Central memory CD8-positive, alpha-beta T cell (primary cell): Measurements from ENCODE around the gene SOX13.
"Not testable (repeated sequence)": the region's sequence is repeated elsewhere in the genome, so short reads cannot be mapped to it uniquely, and the experiment has no call there.

Experiments used
- ATAC-seq: fragments of 150-1000 bp; cut with Tn5 transposase; replicated peaks from 2 replicates; pipeline ENCODE4 v1.10.0; 2022; ENCODE audit warnings: mild to moderate bottlenecking, moderate FRiP score, moderate number of reproducible peaks; ENCODE audit not compliant: poor library complexity, severe bottlenecking; ENCODE audit errors: extremely low read depth
- DNase-seq, 2 donors: peaks; one replicate each; pipeline ENCODE4 v3.0.0; 2021; ENCODE audit warnings: low spot score in 2 of 2
- H3K27ac Mint-ChIP-seq: one replicate; pipeline ENCODE4 v1.8.0; 2022; ENCODE audit warnings: low read depth, mild to moderate bottlenecking, moderate library complexity, mixed read lengths
- H3K27me3 Mint-ChIP-seq: one replicate; pipeline ENCODE4 v1.8.0; 2022; ENCODE audit warnings: mixed read lengths
- H3K36me3 Mint-ChIP-seq: one replicate; pipeline ENCODE4 v1.8.0; 2022; ENCODE audit warnings: mild to moderate bottlenecking, moderate library complexity, mixed read lengths; ENCODE audit not compliant: insufficient read depth
- H3K4me1 Mint-ChIP-seq: one replicate; pipeline ENCODE4 v1.8.0; 2022; ENCODE audit warnings: mixed read lengths
- H3K4me3 Mint-ChIP-seq: one replicate; pipeline ENCODE4 v1.8.0; 2022; ENCODE audit warnings: mild to moderate bottlenecking, moderate library complexity, mixed read lengths
- H3K9me3 Mint-ChIP-seq: one replicate; pipeline ENCODE4 v1.8.0; 2022; ENCODE audit warnings: mixed read lengths

The SOX13 gene

DNA sequence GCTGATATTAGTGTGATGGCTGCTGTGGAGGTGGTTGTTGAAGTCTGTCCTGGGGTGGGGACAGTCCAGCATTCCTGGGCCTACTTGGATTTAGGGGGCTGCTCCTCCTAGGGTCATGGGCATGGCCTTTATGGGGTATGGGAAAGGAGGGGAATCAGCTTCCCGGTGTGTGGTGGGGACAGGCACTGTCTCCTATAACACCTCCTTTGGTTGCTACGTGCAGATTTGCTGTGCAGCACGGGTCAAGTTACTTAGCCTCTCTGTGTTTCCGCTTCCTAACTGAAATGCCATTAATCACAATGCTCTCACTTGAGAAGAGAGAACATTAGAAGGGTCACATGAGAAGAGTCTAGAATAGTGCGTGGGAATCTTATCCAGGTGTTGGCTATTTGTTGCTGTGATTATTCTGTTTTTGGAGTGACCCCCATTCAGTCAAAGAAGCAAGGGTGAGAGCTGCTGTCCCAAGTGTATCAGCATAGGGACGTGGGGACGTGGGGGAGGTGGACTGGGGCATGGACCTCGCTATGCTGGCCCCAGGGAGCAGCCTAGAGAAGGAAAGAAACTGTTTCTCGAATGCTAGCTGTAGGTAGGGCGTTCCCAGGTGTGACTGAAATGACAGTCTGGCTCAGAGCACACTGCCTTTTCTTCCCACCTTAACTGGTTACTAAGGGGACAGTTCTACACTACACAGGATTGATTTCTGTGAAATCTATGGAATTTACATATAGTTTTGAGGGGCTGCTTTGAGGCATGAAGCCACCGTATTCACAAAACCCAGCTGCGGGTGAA lies 19.9 kb downstream of the SOX13 start:
- no peak for ATAC-seq
- no peaks in the 10 kb centered on the region for H3K27me3 Mint-ChIP-seq
- DNase-seq = no peak
- H3K4me1 Mint-ChIP-seq = peaks cover 31% of the 10 kb centered on the region
- H3K4me3 Mint-ChIP-seq = no peak overlapping the region
- H3K9me3 Mint-ChIP-seq = no peaks in the 10 kb centered on the region
- no peaks in the 10 kb centered on the region for H3K36me3 Mint-ChIP-seq
- no peak overlapping the region for H3K27ac Mint-ChIP-seq

DNA sequence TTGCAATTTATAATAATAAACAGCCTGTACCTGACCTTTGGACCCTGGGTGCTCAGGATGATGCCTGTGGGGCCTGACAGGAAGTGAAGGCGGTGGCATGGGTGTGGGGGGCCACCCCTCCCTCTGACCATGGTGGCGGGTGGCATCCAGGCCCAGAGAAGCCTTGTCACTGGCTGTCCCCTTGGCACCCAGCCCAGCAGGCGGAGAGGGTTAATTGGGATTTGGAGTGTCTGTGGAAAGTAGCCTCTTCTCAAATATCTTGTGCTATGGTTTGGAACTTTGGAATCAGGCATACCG lies 20.5 kb downstream of the SOX13 start:
- no peak for ATAC-seq
- H3K4me1 Mint-ChIP-seq = peaks cover 30% of the 10 kb centered on the region
- H3K27ac Mint-ChIP-seq = no peak overlapping the region
- no peak for DNase-seq
- no peaks in the 10 kb centered on the region for H3K36me3 Mint-ChIP-seq
- no peaks in the 10 kb centered on the region for H3K27me3 Mint-ChIP-seq
- no peak overlapping the region for H3K4me3 Mint-ChIP-seq
- H3K9me3 Mint-ChIP-seq = no peaks in the 10 kb centered on the region

DNA sequence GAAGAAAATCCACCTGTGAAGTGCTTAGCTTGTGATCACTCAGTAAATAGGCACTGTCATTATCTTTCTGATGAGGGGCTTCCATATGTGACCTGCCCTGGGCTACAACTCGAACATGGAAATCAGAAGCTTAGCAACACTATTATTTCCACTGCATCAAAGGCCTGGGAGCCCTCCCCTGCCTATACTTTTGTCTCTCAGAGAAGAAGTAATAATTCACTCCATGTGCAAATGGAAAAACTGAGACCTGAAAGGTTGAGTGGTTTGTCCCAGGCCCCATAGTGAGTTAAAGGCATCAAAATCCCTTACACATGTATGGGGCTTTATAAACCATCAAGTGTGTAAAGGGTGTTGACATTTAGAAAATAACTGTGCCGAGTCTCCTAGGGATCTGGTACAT lies 20.9 kb downstream of the SOX13 start:
- ATAC-seq (no peak), DNase-seq (no peak)
- Mint-ChIP-seq H3K27ac (no peak overlapping the region), H3K27me3 (no peaks in the 10 kb centered on the region), H3K4me1 (peaks cover 26% of the 10 kb centered on the region), H3K9me3 (no peaks in the 10 kb centered on the region), H3K4me3 (no peak overlapping the region), H3K36me3 (no peaks in the 10 kb centered on the region)

DNA sequence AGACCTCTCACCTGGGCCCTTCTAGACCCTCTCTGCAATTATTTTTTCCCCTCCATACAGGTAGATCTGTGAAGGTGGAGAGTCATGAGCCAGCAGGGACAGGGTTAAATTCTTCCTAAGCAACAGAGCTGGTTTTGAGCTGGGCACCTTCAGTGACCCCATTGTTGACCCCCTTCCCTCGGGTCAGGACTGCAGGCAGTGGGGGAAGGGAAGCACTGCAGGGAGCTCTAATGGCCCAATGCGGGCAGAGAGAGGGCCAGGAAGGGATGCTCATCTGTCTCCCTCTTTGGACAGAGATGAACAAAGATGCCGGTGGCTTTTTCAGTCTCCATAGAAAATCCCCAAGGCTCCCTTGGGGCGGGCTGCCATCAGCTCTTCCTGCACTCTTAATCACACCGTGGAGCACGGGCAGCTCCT lies 21.4 kb downstream of the SOX13 start:
- Mint-ChIP-seq H3K27me3 (no peaks in the 10 kb centered on the region), H3K4me1 (peaks cover 24% of the 10 kb centered on the region), H3K4me3 (no peak overlapping the region), H3K9me3 (no peaks in the 10 kb centered on the region), H3K27ac (no peak overlapping the region), H3K36me3 (no peaks in the 10 kb centered on the region)
- no peak for ATAC-seq
- DNase-seq = no peak

DNA sequence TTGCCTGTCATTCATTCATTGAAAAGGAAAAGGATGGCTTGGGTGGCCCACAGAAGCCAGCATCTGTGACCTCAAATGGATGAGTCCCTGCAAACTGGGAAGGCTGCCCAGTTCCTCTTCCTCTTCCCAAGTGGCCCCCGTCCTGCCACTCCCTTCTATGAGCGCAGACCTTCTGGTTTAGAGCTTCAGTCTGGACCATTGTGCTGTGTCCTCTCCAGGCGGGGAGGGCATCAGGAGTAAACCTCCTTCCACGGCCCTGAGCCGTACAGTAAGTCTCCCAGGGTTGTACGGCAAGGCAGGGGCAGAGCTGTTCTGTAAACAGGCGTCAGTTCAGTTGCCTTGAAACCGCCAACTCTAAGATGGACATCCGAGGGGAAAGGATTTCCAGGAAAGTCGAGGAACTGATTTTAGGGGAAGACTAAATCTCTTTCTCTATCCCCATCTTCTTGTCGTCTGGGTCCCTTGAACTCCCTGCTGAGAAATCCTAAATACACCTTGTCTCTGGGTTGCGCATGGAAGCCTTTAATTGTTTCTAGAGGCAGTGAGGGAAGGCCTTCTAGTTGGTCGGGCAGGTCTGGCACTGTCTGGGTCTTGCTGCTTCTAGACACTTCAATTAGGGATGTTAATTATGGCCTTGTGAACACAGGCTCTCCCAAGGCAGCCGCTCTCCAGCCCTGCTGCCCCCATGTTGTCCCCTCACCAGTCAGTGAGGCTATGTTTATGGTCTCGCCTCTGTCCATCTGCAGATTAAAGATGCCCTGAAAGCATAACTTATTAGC lies 22.1 kb downstream of the SOX13 start:
- Mint-ChIP-seq H3K36me3 (no peaks in the 10 kb centered on the region), H3K4me3 (no peak overlapping the region), H3K27ac (no peak overlapping the region), H3K9me3 (no peaks in the 10 kb centered on the region), H3K27me3 (no peaks in the 10 kb centered on the region), H3K4me1 (peaks cover 24% of the 10 kb centered on the region)
- DNase-seq (no peak), ATAC-seq (no peak)

DNA sequence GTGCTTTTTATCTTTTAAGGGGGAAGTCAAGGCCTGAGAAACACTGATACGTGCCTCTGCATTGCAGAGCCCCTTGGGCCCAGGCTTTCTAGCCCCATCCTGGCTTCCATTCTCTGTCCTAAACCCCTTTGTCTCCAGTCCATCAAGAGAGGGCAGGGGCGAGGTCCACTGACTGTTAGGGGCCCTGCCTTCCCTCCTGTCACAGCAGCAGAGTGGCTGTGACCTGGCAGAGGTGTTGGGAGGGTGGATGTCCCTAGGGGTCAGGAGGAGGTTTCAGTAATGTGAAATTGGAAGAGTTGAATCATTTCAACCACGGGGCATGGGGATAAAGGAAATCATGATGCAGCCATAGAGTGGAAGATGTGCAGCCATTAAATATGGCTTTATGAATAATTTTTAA lies 24.0 kb downstream of the SOX13 start:
- H3K4me3 Mint-ChIP-seq = no peak overlapping the region
- no peaks in the 10 kb centered on the region for H3K27me3 Mint-ChIP-seq
- DNase-seq (no peak), ATAC-seq (no peak)
- no peaks in the 10 kb centered on the region for H3K9me3 Mint-ChIP-seq
- no peaks in the 10 kb centered on the region for H3K36me3 Mint-ChIP-seq
- no peak overlapping the region for H3K27ac Mint-ChIP-seq
- peaks cover 19% of the 10 kb centered on the region for H3K4me1 Mint-ChIP-seq

DNA sequence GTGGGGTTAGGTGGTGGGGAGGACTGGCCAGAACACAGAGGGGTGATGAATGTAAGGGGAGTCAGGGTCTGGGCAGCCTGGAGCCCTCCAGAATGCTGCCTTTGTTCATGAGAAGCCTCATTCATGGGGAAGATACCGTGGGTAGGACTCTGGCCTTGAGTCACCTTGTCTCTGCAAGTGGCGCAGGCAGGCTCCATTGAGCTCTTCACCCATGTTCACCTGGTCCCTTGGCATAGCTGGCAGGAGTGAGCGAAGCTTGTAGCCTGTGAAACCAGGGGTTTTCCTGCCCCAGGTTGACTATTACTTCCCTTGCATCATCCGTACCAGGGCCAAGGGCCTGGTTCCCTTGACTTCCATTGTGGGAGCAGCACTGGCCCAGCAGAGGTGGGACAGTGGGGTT lies 25.8 kb downstream of the SOX13 start:
- Mint-ChIP-seq H3K4me3 (no peak overlapping the region), H3K9me3 (no peaks in the 10 kb centered on the region), H3K36me3 (no peaks in the 10 kb centered on the region), H3K4me1 (peaks cover 21% of the 10 kb centered on the region), H3K27me3 (no peaks in the 10 kb centered on the region), H3K27ac (no peak overlapping the region)
- no peak for ATAC-seq
- no peak for DNase-seq

DNA sequence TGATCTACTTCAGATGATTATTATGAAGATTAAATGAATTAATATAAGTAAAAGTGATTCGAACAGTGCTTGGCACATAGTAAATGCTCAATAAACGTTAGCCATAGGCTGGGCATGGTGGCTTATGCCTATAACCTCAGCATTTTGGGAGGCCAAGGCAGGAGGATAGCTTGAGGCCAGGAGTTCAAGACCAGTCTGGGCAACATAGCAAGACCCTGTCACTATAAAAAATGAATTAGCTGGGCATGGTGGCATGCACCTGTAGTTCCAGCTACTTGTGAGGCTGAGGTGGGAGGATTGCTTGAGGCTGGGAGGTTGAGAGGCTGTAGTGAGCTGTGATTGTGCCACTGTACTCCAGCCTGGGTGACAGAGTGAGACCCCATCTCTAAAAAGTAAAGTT lies 26.8 kb downstream of the SOX13 start:
- ATAC-seq, H3K9me3 Mint-ChIP-seq, H3K4me3 Mint-ChIP-seq, DNase-seq, H3K27me3 Mint-ChIP-seq, H3K36me3 Mint-ChIP-seq, H3K27ac Mint-ChIP-seq: not testable (repeated sequence)
- peaks cover 31% of the 10 kb centered on the region for H3K4me1 Mint-ChIP-seq

DNA sequence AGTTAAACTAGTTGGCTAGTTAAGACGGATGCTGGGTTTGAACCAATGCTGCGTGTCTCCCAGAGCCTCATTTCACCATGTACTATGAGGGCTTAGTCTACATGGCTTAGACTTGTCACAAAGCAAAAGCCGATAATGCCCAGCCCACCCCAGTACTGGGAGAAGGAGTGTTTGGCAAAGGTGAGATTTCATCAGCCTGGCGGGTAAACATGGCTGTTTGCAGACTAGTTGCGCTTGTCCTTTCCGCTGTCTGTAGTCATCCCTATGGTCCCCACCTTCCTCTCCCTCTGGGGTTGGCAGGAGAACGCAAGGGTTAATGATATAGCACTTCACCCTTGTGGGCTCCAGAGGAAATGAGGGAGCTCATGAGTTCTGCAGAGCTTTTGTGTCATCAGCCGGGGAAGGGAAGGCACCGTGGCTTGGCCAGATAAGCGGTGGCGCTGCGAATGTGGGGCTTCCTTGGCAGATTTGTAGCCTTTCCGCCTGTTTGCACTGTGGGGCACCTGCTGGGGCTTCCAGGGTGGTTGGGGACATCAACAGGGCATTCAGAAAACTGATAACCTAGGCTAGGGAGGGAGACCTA lies 29.2 kb downstream of the SOX13 start:
- Mint-ChIP-seq H3K4me3 (peak overlapping the region; percentile 61), H3K36me3 (no peaks in the 10 kb centered on the region), H3K9me3 (no peaks in the 10 kb centered on the region), H3K4me1 (peaks cover 42% of the 10 kb centered on the region), H3K27ac (peak overlapping the region; percentile 77), H3K27me3 (no peaks in the 10 kb centered on the region)
- peak; percentile 33 for ATAC-seq
- no peak for DNase-seq

DNA sequence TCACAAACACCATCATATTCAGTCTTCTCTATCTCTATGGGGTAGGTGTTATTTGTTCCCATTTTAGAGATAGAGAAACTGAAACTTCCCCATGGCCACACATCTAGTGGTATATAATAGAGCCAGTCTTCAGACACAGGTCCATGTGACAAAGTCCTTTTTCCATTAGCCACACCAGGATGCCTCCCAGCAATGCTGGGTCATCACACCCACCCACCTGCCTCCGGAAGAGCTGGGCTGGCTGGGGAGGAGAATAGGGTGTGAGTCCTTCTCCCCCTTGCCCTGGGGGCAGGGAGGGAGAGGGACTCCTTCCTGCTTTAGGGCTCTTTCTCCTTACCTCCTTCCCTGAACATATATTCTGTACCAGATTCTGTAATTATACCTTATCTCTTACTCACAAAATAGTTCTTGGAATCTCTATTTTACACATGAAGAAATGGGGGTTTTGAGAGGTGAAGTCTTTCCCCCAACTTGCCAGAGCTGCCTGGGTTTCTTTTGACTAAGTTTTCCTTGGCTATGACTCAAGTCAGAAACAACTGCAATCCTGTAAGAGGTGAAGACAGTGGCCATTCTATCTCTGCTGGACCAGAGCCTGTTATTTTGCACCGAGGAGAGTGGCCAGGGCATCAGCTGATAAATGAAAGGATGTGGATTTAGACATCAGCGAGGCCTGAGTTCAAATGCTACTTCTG lies 30.0 kb downstream of the SOX13 start:
- no peaks in the 10 kb centered on the region for H3K27me3 Mint-ChIP-seq
- H3K27ac Mint-ChIP-seq = peak overlapping the region; percentile 77
- no peaks in the 10 kb centered on the region for H3K9me3 Mint-ChIP-seq
- H3K36me3 Mint-ChIP-seq = no peaks in the 10 kb centered on the region
- H3K4me3 Mint-ChIP-seq = peak overlapping the region; percentile 61
- ATAC-seq = no peak
- DNase-seq = no peak
- H3K4me1 Mint-ChIP-seq = peaks cover 49% of the 10 kb centered on the region

DNA sequence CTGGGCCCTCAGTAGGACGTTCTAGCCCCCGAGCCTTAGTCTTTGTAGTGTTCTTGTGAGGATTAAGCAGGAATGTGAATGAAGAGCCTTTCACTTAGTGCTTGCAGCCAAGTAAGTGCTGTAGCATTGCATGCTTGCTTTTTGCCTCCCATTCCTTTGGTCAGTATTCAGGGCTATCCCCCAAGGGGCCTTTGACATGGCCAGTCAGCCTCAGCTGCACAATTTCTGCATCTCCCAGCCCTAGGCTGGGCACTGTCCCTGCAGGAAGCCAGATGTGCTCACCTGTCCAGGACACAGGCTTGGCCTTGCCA lies 30.5 kb downstream of the SOX13 start:
- DNase-seq (no peak), ATAC-seq (no peak)
- Mint-ChIP-seq H3K27ac (peak overlapping the region; percentile 77), H3K27me3 (no peaks in the 10 kb centered on the region), H3K9me3 (no peaks in the 10 kb centered on the region), H3K4me3 (peak overlapping the region; percentile 61), H3K36me3 (no peaks in the 10 kb centered on the region), H3K4me1 (peaks cover 50% of the 10 kb centered on the region)

DNA sequence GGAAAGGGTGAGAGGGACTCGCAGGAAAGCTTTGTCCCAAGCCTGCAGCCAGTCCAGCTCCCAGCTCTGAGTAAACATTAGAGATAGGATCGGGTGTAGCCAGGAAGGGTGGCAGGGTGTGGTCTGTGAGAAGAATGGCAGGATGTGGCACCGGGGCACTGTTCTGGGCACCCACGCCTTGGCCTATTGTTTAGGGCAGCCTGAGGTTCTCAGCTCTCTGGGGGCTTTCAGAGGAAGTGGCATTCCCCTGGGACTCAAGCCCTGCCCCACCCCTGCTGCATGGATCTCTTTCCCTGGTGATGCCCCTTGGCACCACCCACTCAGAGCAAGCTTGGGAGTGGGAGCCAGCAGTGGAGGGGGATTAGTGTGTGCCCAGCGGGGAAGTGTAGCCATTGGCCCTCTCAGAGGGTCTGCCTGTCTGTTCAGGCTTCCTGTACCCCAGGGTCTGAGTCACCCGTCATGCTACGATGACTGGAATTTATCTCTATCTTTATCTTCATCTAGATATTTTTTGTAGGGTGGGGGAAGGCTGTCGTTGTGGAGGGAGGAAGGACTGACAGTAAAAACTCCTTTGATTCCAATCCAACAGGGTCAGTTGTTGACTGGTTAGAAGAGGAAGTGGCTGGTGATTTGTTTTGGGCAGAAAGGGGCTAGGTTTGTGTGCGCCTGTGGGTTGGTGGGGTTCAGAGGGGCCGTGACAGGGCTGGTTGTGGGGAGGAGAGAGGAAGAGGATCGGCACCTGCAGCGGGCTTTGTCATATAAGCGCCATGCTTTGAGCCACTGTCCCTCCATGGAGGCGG lies 31.6 kb downstream of the SOX13 start:
- peaks cover 53% of the 10 kb centered on the region for H3K4me1 Mint-ChIP-seq
- no peaks in the 10 kb centered on the region for H3K9me3 Mint-ChIP-seq
- ATAC-seq (peak; percentile 34), DNase-seq (no peak)
- no peaks in the 10 kb centered on the region for H3K36me3 Mint-ChIP-seq
- H3K27me3 Mint-ChIP-seq = no peaks in the 10 kb centered on the region
- peak overlapping the region; percentile 93 for H3K27ac Mint-ChIP-seq
- peak overlapping the region; percentile 61 for H3K4me3 Mint-ChIP-seq
